WI38 (cell line): ENCODE data around the gene OSCAR.

ENCODE experiments used
- H3K4me3 ChIP-seq: 2 replicates; pipeline ENCODE4 v1.5.1; 2011; ENCODE audit warnings: low read depth, mild to moderate bottlenecking, control low read depth, low read length
- TF ChIP-seq, protein P1 (sequence below): IDR thresholded peaks from 2 replicates; pipeline ENCODE4 v1.5.1; 2012; ENCODE audit warnings: low read depth, mild to moderate bottlenecking, control low read depth, low read length

The OSCAR gene, protein sequence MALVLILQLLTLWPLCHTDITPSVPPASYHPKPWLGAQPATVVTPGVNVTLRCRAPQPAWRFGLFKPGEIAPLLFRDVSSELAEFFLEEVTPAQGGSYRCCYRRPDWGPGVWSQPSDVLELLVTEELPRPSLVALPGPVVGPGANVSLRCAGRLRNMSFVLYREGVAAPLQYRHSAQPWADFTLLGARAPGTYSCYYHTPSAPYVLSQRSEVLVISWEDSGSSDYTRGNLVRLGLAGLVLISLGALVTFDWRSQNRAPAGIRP

GRCh38 chr19:54100561-54100960 lies at the start of gene OSCAR:
Gene OSCAR, minus strand, starts transcription at chr19:54100803. Its CDS starts 11 bp downstream, at chr19:54100792.
- TF ChIP-seq, protein P1, sequence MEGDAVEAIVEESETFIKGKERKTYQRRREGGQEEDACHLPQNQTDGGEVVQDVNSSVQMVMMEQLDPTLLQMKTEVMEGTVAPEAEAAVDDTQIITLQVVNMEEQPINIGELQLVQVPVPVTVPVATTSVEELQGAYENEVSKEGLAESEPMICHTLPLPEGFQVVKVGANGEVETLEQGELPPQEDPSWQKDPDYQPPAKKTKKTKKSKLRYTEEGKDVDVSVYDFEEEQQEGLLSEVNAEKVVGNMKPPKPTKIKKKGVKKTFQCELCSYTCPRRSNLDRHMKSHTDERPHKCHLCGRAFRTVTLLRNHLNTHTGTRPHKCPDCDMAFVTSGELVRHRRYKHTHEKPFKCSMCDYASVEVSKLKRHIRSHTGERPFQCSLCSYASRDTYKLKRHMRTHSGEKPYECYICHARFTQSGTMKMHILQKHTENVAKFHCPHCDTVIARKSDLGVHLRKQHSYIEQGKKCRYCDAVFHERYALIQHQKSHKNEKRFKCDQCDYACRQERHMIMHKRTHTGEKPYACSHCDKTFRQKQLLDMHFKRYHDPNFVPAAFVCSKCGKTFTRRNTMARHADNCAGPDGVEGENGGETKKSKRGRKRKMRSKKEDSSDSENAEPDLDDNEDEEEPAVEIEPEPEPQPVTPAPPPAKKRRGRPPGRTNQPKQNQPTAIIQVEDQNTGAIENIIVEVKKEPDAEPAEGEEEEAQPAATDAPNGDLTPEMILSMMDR = no peak
- H3K4me3 ChIP-seq = no peak within 1 kb of the TSS

DNA sequence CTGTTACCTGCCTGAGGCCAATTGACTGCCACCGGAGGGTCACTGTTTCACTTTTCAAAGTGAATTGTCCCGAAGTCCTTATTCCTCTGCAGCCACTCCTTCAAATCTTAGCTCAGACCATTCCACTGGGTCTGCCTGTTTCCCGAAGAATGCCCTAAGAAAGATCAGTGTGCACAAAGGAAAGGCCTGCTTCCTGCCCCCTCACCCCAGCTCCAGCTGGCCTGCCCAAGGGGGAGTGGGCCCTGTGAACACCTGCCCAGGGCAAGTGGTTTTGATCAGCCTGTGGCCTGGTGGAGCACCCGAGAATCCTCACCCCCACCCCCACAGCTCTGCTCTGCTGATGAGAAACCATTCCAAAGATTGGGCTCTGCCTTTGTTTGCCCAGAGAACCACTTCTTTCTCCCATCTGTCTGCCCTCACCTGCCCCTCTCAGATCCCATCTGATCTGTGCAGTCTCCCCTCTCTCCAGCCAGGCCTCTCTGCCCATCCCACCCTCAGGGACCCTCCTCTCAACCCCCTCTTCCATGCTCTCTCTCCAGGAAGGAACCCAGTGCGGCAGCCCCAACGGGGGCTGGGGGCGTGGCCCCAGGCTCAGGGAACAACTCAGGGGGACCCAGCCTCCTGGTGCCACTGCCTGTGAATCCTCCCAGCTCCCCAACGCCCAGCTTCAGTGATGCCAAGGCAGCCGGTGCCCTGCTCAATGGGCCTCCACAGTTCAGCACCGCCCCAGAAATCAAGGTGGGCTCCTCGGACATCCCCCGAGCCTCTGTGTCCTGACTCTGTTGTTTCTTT lies 48.6 kb upstream of the OSCAR start:
- no peak overlapping the region for H3K4me3 ChIP-seq
- TF ChIP-seq, protein P1 = no peak

DNA sequence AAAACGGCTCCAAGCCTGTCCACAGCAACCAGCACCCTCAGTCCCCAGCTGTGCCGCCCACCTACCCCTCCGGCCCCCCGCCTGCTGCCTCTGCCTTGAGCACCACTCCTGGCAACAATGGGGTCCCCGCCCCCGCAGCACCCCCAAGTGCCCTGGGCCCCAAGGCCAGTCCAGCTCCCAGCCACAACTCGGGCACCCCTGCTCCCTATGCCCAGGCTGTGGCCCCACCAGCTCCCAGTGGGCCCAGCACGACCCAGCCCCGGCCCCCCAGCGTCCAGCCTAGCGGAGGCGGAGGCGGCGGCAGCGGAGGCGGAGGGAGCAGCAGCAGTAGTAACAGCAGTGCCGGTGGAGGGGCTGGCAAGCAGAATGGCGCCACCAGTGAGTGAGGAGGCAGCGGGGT lies 47.6 kb upstream of the OSCAR start:
- H3K4me3 ChIP-seq = no peak overlapping the region
- TF ChIP-seq, protein P1 = no peak

- H3K4me3 ChIP-seq = no peak overlapping the region
- TF ChIP-seq, protein P1 = no peak
Measured at GRCh38 chr19:54147676-54148075, 47.1 kb upstream of the OSCAR start.

GRCh38 chr19:54145541-54146158 lies 45.0 kb upstream of the OSCAR start:
- TF ChIP-seq, protein P1 = no peak

GRCh38 chr19:54142166-54142780 lies 41.7 kb upstream of the OSCAR start:
- H3K4me3 ChIP-seq = no peak overlapping the region
- TF ChIP-seq, protein P1 = no peak

More at GRCh38 chr19:54145541-54146158, 45.0 kb upstream of the OSCAR start:
- H3K4me3 ChIP-seq = no peak overlapping the region
